Mucosa of stomach (tissue), 1 donor: ENCODE measurements around the gene KSR1.

Experiments
- H3K27me3 ChIP-seq: one replicate; pipeline ENCODE4 v1.7.0; 2013; ENCODE audit warnings: mild to moderate bottlenecking, low read length; ENCODE audit not compliant: control insufficient read depth, insufficient read depth
- H3K36me3 ChIP-seq: one replicate; pipeline ENCODE4 v1.7.0; 2013; ENCODE audit warnings: low read length; ENCODE audit not compliant: control insufficient read depth, insufficient read depth
- H3K4me1 ChIP-seq: one replicate; pipeline ENCODE4 v1.7.0; 2013; ENCODE audit warnings: mild to moderate bottlenecking, low read length; ENCODE audit not compliant: control insufficient read depth, insufficient read depth
- H3K4me3 ChIP-seq: one replicate; pipeline ENCODE4 v1.7.0; 2013; ENCODE audit warnings: low read length
- H3K9ac ChIP-seq: one replicate; pipeline ENCODE4 v1.7.0; 2013; ENCODE audit warnings: mild to moderate bottlenecking, low read length, moderate library complexity
- H3K9me3 ChIP-seq: one replicate; pipeline ENCODE4 v1.7.0; 2013; ENCODE audit warnings: mild to moderate bottlenecking, low read length, moderate library complexity; ENCODE audit not compliant: control insufficient read depth
- donor health status: Pancreatic carcinoma.

Gene KSR1

DNA sequence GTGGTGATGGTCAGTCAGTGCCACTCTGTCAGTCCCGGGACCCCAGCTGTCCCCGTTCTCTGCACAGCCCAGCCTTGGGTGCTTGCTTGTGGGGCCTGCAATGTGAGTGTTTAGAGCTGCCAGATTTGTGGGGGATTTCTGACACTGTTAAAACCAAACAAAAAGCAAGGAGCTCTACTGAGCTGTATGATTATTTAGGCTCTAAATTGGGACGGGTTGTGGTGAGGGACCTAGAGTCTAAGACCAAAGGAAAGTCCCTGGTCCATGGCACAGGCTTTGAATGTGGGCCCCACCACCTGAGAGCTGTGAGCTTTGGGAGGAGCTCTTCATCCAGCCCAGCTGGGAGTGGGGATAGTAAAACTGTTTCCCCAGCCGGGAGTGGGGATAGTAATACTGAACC is 63.3 kb downstream of the KSR1 start:
- H3K27me3 ChIP-seq: no peaks in the 10 kb centered on the region
- no peaks in the 10 kb centered on the region for H3K9me3 ChIP-seq
- H3K36me3 ChIP-seq: no peaks in the 10 kb centered on the region
- no peak overlapping the region for H3K9ac ChIP-seq
- H3K4me3 ChIP-seq: no peak overlapping the region
- H3K4me1 ChIP-seq: peaks cover 25% of the 10 kb centered on the region

DNA sequence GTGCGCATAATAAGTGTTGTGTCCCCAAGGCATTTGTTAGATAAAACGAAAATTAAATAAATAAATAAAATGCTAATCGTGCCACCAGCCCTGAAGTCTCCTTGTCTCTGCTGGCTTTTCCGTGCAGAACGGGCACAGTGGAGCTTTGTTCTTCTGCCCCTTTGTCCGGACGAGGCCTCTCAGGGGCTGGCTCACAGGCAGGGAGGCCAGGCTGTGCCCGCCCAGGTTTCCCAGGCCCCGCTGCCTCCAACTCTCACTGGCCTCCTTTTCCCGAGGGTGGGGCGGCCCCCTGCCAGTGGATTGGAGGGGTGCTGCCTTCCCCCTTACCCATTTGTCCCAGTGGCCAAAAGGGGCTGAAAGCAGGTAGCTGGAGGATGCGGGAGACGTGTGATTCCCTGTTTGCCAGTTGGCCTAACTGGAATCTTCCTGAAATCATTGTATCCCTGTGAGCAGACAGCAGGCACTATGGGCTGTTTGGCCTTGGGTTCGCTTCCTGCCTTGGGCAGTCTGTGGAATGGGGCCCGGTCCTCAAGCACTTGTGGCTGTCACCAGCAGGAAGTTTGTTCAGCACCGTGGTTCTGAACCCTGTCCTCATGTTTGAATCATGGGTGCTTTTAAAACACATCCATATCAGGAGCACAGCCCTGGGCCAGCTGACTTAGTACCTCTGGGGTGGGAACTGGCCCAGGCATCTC is 64.4 kb downstream of the KSR1 start:
- no peak overlapping the region for H3K4me3 ChIP-seq
- H3K36me3 ChIP-seq: no peaks in the 10 kb centered on the region
- H3K27me3 ChIP-seq: no peaks in the 10 kb centered on the region
- no peaks in the 10 kb centered on the region for H3K9me3 ChIP-seq
- peaks cover 25% of the 10 kb centered on the region for H3K4me1 ChIP-seq
- no peak overlapping the region for H3K9ac ChIP-seq

DNA sequence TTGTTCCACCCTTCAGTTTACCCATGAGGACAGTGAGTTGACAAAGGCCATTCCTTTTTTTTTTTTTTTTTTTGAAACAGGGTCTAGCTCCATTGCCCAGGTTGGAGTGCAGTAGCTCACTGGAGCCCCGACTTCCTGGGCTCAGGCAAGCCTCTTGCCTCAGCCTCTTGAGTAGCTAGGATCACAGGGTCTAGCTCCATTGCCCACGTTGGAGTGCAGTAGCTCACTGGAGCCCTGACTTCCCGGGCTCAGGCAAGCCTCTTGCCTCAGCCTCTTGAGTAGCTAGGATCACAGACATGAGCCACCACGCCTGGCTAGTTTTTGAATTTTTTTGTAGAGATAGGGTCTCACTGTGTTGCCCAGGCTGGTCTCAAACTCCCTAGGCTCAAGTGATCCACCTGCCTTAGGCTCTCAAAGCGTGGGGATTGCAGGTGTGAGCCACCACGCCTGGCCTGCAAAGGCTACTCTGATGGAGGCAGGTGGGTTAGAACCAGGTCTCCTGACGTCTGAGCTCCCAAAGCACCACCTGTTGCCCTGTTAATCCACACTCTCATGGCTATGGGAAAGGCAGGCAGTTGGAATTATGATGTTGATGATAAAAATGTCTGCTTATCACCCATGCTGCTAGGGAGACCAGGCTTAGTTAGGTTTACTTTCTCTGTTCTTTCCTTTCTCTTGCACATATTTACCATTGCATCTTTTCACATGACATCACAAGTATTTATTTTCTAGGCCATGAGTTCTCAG is 65.2 kb downstream of the KSR1 start:
- H3K27me3 ChIP-seq: no peaks in the 10 kb centered on the region
- no peaks in the 10 kb centered on the region for H3K9me3 ChIP-seq
- H3K4me3 ChIP-seq: no peak overlapping the region
- peaks cover 25% of the 10 kb centered on the region for H3K4me1 ChIP-seq
- no peak overlapping the region for H3K9ac ChIP-seq
- H3K36me3 ChIP-seq: no peaks in the 10 kb centered on the region

DNA sequence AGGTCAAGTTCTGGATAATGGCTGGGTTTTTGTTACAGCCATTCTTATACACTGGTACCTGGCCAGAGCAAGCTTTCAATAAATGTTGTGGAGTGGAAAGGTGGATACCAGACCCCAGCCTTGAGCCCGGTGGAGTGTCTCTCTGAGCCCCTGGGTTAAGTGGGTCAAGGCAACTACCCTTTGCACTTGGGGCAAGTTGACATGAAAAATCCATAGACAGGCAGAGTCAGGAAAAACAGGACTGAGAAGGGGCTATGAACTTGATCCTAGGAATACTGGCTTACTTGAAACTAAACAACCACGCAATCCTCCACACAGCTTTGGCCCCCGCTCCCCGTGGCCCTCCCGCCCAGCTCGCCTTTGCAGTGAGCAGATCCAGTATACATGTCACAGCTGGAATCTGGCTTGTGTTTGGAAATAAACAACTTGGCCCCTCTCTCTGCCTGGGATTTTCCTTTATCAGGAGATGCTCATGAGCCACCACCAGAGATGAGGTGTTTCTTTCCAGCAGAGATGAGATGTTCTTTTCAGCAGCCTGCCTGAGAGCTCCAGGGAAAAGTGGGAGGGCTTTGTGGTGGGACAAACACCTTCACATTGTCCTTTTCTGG is 65.9 kb downstream of the KSR1 start:
- H3K4me1 ChIP-seq: peaks cover 25% of the 10 kb centered on the region
- no peak overlapping the region for H3K4me3 ChIP-seq
- H3K27me3 ChIP-seq: no peaks in the 10 kb centered on the region
- no peak overlapping the region for H3K9ac ChIP-seq
- H3K9me3 ChIP-seq: no peaks in the 10 kb centered on the region
- no peaks in the 10 kb centered on the region for H3K36me3 ChIP-seq

DNA sequence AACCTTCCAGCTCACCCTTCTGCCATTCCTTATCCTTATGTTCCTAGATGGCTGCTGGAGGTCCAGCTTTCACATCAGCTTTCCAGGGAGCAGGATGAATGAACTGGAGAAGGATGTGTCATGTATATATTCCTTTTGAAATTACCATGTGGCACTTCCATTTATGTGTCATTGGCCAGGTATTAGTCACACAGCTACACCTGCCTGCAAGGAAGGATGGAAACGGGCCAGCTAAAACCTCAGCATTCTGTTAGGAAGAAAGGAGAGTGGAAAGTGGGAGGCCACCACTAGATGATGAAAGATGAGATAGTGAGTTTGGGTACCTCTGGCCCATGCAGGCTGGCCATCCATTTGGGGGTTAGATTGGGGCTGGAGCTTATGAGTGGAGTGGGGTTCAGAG is 67.5 kb downstream of the KSR1 start:
- H3K4me1 ChIP-seq: peaks cover 25% of the 10 kb centered on the region

DNA sequence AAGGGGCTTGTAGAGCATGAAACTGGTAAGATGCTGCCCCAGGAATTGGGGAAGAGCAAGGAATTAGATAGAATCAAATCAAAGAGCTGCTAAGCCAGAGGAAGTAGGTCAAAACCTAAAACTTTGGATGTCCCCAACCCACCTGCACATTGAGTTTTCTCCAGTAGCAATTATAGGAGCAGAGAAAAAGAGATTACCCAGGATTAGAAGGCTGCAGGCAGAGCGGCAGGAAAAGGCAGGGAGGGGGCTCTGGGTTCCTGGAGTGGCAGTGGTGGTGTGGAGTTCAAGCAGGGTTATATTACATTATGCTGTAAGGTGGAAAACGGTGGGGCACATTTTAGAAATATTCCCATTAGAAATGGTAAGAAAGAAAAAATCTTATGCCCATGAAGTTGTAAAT is 68.3 kb downstream of the KSR1 start:
- Histone ChIP-seq H3K36me3 (no peaks in the 10 kb centered on the region), H3K9ac (no peak overlapping the region), H3K4me1 (peaks cover 22% of the 10 kb centered on the region), H3K9me3 (no peaks in the 10 kb centered on the region), H3K4me3 (no peak overlapping the region), H3K27me3 (no peaks in the 10 kb centered on the region)

More for the DNA sequence above, 67.5 kb downstream of the KSR1 start:
- H3K9me3 ChIP-seq: no peaks in the 10 kb centered on the region
- no peak overlapping the region for H3K4me3 ChIP-seq
- H3K36me3 ChIP-seq: no peaks in the 10 kb centered on the region
- no peak overlapping the region for H3K9ac ChIP-seq
- no peaks in the 10 kb centered on the region for H3K27me3 ChIP-seq

DNA sequence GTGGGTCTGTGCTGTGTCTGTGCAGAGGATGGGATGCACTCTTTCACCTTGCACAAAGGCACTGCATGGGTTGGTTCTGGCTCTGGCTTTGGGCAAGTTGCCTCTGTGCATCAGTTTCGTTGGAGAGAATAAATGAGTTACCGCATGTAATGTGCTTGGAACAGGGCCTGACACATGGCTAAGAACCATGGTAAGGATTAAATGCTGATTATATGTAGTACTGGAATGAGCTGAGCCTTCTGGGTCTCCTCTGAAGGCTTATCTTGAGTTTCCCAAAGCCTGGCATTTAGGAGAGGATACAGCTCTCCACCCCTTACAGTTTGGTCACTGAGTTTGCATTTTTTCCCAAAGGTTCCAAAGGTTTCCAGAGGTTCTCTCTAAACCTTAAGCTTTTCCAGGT is 69.1 kb downstream of the KSR1 start:
- no peaks in the 10 kb centered on the region for H3K36me3 ChIP-seq
- H3K9ac ChIP-seq: no peak overlapping the region
- no peaks in the 10 kb centered on the region for H3K9me3 ChIP-seq
- peaks cover 22% of the 10 kb centered on the region for H3K4me1 ChIP-seq
- no peak overlapping the region for H3K4me3 ChIP-seq
- H3K27me3 ChIP-seq: no peaks in the 10 kb centered on the region

DNA sequence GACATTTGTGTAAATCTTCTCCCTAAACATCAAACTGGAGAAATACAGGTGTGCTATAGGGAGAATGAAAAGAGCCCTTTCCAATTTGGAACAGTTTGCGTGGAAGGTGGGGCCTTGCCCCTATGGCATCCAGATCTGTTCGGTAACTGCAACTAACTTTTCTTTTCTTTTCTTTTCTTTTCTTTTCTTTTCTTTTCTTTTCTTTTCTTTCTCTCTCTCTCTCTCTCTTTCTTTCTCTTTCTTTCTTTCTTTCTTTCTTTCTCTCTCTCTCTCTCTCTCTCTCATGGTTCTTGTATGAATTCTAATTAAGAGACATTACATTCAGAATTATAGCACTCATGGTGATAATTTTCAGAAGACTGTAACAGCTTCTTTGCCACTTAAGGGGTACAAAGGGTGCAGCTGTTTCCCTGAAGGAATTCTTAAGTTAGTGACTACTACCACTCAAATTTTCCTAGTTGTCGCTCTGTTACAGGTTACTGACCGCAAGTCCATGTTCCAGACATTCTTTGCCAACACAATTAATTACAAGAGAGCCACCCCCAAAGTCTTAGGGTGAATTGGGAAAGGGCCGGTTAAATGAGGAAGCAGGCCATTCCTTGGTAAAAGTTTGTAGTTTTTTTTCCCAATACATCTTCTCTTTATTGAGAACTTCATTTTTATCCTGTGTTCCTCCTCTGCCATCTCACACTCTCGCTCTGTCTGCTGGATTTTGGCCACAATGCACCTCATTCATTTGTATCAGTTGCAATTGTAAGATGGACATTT is 69.8 kb downstream of the KSR1 start:
- no peaks in the 10 kb centered on the region for H3K36me3 ChIP-seq
- H3K9ac ChIP-seq: no peak overlapping the region
- no peaks in the 10 kb centered on the region for H3K9me3 ChIP-seq
- peaks cover 22% of the 10 kb centered on the region for H3K4me1 ChIP-seq
- H3K4me3 ChIP-seq: no peak overlapping the region
- H3K27me3 ChIP-seq: no peaks in the 10 kb centered on the region

DNA sequence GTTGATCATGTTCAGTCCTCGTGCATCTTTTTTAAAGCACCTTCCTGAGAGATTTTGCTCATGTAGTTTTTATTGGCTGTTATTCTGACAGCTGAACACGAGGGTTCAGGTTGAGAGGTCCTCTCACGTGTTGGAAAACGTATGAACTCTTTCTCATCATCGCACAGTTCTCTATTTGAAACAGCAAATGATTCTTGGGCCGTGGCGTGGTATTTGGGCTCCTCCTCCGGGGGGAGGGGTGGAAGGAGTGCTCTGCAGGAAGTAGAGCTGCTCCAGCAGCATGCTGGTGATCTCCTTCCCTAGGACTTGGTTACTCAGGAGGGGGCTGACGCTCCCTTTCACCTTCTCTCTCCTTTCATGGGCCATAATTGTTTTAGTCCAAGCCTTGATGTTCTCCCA is 70.4 kb downstream of the KSR1 start:
- H3K27me3 ChIP-seq: no peaks in the 10 kb centered on the region
- H3K9me3 ChIP-seq: no peaks in the 10 kb centered on the region
- no peak overlapping the region for H3K9ac ChIP-seq
- H3K4me3 ChIP-seq: no peak overlapping the region
- peaks cover 24% of the 10 kb centered on the region for H3K4me1 ChIP-seq
- no peaks in the 10 kb centered on the region for H3K36me3 ChIP-seq

DNA sequence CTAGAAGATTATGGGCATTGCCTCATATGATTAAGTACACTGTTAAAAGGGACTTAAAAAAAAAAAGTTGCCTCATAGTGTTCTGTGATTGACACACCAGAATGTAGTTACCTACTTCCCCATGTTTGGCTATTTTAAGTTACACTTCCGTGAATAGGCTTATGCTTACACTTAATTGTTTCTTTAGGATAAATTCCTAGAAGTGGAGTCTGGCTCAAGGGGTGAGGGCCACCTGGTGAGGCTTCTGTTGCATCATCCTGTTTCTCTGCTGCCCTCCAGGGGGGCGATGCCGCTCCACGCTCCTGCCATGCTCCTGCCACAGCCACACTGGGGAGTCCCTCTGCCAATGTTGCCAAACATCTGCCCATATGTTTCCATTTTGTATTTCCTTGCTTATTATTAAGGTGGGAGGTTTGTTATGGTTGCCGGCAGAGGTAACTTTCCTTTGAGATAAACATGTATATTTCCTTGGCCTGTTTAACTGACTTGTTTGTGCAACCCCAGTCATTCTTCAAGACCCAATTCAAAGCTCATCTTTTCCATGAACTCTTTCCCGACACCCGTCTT is 73.1 kb downstream of the KSR1 start:
- Histone ChIP-seq H3K9ac (no peak overlapping the region), H3K4me1 (peaks cover 32% of the 10 kb centered on the region), H3K9me3 (no peaks in the 10 kb centered on the region), H3K36me3 (no peaks in the 10 kb centered on the region), H3K27me3 (no peaks in the 10 kb centered on the region), H3K4me3 (no peak overlapping the region)

DNA sequence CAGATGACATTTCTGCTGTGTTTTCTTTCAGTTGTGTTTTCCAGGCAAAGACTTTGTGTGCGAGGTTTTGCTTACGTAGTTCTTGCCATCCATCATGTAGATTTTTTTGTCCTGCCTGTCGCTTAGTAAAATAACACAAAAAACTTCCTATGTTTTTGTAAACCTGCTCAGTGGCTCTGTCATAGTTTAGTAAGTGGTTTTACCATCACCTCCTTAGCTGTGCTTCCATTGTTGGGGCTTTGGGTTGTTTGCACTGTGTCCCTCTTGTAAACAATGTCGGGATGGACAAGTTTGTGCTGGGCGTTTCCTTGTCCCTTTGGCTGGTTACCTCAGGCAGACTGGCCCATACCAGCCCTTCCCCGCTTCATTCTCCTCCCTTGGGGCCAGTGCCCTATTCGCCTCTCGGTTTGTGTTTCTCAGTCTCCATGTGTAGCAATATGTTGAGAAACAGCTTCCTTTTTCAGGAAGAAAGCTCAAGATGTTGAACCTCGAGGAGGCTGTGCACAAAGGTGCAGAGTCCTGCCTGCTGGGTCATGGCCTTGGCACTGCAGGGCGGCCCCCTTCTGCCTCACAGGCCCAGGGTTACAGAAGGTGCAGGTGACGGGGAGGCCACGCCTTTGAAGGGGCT is 74.6 kb downstream of the KSR1 start:
- peak overlapping the region; percentile 13 for H3K9ac ChIP-seq

More for the DNA sequence above, 74.6 kb downstream of the KSR1 start:
- H3K4me3 ChIP-seq: no peak overlapping the region
- no peaks in the 10 kb centered on the region for H3K36me3 ChIP-seq
- H3K4me1 ChIP-seq: peaks cover 47% of the 10 kb centered on the region
- H3K27me3 ChIP-seq: no peaks in the 10 kb centered on the region
- H3K9me3 ChIP-seq: no peaks in the 10 kb centered on the region
